Activated T-cell treated with anti-CD3 and anti-CD28 coated beads, Interleukin-2, amount 50 U/mL, for 48 hours (primary cell): Measurements from ENCODE around the gene B2M.
"Not testable (repeated sequence)": the region's sequence is repeated elsewhere in the genome, so short reads cannot be mapped to it uniquely, and the experiment has no call there.

Experiments
- DNase-seq, 2 experiments: peaks; one replicate each; pipeline ENCODE4 v3.0.0-alpha.2; 2020

Gene B2M

GRCh38 chr15:44700676-44701075, 10.6 kb upstream of the B2M start:
- DNase-seq: not testable (repeated sequence)

DNA sequence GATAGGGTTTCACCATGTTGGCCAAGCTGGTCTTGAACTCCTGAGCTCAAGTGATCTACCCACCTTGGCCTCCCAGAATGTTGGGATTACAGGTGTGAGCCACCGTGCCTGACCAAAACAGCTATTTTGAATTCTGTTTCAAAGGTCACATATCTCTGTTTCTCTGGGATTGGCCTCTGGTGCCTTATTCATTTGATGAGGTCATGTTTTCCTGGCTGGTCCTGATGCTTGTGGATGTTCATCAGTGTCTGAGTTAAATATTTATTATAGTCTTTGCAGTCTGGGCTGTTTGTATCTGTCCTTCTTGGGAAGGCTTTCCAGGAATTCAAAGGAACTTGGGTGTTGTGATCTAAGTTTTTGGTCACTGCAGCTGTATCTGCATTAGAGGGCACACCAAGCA, 5.3 kb upstream of the B2M start:
- DNase-seq: no peak

GRCh38 chr15:44706401-44706800, 4.9 kb upstream of the B2M start:
- no peak for DNase-seq

- DNase-seq: no peak
Measured at GRCh38 chr15:44706946-44707636, 4.2 kb upstream of the B2M start.

- DNase-seq: peak; percentile 64 to 65
Measured at GRCh38 chr15:44710236-44711095, 851 bp upstream of the B2M start.

DNA sequence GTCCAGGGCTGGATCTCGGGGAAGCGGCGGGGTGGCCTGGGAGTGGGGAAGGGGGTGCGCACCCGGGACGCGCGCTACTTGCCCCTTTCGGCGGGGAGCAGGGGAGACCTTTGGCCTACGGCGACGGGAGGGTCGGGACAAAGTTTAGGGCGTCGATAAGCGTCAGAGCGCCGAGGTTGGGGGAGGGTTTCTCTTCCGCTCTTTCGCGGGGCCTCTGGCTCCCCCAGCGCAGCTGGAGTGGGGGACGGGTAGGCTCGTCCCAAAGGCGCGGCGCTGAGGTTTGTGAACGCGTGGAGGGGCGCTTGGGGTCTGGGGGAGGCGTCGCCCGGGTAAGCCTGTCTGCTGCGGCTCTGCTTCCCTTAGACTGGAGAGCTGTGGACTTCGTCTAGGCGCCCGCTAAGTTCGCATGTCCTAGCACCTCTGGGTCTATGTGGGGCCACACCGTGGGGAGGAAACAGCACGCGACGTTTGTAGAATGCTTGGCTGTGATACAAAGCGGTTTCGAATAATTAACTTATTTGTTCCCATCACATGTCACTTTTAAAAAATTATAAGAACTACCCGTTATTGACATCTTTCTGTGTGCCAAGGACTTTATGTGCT, 527 bp downstream of the B2M start:
- DNase-seq: peak in 1 of 2 experiments; percentile 73

DNA sequence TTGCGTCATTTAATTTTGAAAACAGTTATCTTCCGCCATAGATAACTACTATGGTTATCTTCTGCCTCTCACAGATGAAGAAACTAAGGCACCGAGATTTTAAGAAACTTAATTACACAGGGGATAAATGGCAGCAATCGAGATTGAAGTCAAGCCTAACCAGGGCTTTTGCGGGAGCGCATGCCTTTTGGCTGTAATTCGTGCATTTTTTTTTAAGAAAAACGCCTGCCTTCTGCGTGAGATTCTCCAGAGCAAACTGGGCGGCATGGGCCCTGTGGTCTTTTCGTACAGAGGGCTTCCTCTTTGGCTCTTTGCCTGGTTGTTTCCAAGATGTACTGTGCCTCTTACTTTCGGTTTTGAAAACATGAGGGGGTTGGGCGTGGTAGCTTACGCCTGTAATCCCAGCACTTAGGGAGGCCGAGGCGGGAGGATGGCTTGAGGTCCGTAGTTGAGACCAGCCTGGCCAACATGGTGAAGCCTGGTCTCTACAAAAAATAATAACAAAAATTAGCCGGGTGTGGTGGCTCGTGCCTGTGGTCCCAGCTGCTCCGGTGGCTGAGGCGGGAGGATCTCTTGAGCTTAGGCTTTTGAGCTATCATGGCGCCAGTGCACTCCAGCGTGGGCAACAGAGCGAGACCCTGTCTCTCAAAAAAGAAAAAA, 1.2 kb downstream of the B2M start:
- DNase-seq: peak; percentile 72 to 73

- DNase-seq: no peak
Measured at GRCh38 chr15:44713006-44713966, 2.0 kb downstream of the B2M start.

DNA sequence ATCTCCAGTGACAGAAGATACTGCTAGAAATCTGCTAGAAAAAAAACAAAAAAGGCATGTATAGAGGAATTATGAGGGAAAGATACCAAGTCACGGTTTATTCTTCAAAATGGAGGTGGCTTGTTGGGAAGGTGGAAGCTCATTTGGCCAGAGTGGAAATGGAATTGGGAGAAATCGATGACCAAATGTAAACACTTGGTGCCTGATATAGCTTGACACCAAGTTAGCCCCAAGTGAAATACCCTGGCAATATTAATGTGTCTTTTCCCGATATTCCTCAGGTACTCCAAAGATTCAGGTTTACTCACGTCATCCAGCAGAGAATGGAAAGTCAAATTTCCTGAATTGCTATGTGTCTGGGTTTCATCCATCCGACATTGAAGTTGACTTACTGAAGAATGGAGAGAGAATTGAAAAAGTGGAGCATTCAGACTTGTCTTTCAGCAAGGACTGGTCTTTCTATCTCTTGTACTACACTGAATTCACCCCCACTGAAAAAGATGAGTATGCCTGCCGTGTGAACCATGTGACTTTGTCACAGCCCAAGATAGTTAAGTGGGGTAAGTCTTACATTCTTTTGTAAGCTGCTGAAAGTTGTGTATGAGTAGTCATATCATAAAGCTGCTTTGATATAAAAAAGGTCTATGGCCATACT, 4.0 kb downstream of the B2M start:
- no peak for DNase-seq

DNA sequence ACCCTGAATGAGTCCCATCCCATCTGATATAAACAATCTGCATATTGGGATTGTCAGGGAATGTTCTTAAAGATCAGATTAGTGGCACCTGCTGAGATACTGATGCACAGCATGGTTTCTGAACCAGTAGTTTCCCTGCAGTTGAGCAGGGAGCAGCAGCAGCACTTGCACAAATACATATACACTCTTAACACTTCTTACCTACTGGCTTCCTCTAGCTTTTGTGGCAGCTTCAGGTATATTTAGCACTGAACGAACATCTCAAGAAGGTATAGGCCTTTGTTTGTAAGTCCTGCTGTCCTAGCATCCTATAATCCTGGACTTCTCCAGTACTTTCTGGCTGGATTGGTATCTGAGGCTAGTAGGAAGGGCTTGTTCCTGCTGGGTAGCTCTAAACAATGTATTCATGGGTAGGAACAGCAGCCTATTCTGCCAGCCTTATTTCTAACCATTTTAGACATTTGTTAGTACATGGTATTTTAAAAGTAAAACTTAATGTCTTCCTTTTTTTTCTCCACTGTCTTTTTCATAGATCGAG, 4.5 kb downstream of the B2M start:
- DNase-seq: no peak

GRCh38 chr15:44716983-44717602, 5.8 kb downstream of the B2M start:
- DNase-seq: no peak

GRCh38 chr15:44718180-44718926, 7.0 kb downstream of the B2M start:
- DNase-seq: no peak

DNA sequence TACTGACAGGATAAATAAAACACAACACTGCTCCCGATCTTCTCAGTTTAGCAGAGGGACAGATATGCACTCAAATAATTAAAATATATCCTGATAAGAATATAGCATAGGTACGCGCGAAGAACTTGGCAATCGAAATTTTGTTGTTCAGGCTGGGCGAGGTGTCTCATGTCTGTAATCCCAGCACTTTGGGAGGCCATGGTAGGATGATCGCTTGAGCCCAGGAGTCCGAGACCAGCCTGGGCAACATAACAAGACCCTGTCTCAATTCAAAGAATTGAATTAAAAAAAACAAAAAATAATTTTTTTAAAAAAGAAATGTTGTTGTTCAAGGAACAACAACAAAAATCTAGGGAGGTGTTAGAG, 7.6 kb downstream of the B2M start:
- no peak for DNase-seq

DNA sequence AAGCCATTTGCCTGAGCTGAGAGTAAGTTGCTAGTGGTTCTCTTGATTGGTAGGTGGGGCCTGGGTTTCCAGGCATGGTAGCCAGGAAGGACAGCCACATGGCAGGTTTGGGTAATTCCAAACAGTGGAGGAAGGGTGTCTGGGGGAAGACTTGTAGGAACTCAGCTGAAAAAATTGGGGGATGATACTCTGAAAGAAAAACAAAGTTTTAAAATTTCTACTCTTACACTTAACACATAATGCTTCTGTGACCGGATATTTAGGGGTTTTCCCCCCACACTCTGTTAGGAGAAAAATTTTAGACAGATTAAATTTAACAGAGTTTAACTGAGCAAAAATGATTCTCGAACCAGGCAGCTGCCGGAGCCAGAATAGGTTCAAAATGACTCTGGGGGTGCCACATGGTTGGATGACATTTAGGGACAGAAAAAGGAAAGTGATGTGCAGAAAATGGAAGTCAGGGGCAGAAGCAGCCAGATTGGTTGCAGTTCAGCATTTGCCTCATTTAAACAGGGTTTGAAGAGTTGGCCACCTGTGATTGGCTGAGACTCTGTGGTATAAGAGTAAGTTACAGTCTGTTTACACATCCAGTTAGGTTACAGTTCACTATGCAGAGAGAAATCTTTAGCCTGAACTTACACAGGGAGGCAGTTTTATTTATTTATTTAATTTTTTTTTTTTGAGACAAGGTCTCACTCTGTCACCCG, 8.1 kb downstream of the B2M start:
- peak; percentile 79 to 82 for DNase-seq

- DNase-seq: peak; percentile 65 to 68
Measured at GRCh38 chr15:44720000-44720435, 8.7 kb downstream of the B2M start.

- DNase-seq: peak in 1 of 2 experiments; percentile 52
Measured at GRCh38 chr15:44720460-44721176, 9.3 kb downstream of the B2M start.

DNA sequence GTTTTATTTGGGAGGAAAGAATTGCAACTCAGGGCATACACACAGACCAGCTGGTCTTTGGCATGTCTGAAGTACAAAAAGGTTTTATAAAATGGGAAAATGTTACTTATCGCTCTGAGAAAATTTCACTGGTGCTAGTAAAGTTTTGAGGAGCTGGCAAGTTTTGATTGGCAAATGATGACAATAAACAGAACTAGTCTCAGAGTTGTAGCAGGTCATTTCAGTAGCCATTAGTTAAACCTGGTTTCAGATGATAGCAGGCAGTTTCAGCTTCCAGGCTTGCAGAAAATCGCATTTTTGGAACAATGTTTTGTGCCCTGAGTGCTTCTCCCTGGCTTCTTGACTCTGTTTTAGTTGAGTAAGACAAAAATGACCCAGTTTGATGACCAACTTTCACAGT, 10.7 kb downstream of the B2M start:
- DNase-seq: no peak

- DNase-seq: peak in 1 of 2 experiments; percentile 37
Measured at GRCh38 chr15:44726136-44726535, 14.8 kb downstream of the B2M start.
